Measurements from ENCODE around the gene ROCK2. TPM values are rescaled to one million over a fixed set of nuclear protein-coding genes. Genes with fewer than 3 reads are reported as not detected.
A peak's percentile ranks its signal among the peaks of the same experiment; 100 is the strongest.

The ROCK2 gene
- polyA plus RNA-seq, 3 donors: 2.8 to 10.2 (median 4.3) TPM

DNA sequence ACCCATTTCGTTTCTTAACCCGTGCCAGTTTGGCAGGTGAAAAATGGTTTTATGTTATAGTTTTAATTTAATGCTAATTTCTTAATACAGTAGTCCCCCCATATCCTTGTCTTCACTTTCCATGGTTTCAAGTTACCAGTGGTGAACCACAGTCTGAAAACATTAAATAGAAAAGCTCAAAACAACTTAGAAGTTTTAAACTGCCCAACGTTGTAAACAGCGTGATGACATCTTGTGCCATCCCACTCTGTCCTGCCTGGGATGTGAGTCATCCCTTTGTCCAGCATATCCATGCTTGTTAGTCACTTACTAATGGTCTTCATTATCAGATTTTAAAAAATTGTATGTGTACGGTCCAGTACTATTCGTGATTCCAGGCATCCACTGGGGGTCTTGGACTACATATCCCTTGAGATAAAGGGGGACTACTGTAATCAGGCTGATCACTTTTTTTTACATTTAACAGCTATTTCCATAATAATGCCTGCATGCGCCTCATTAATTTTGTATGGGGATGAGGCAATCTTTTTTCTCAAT lies 157.3 kb downstream of the ROCK2 start:
- Mint-ChIP-seq H3K27me3 (ENCODE audit: low read depth in 3 of 3) (peaks cover 0 to 1% (median 0%) of the 10 kb centered on the region in 3 donors), H3K27ac (peak overlapping the region in 6 of 7 donors; percentile 4 to 88 (median 74)), H3K36me3 (peaks cover 48 to 59% of the 10 kb centered on the region in 2 donors), H3K4me3 (no peak overlapping the region), H3K9me3 (peaks cover 0 to 2% (median 0%) of the 10 kb centered on the region in 7 donors), H3K4me1 (peaks cover 13% of the 10 kb centered on the region)
- TF ChIP-seq, protein P1, sequence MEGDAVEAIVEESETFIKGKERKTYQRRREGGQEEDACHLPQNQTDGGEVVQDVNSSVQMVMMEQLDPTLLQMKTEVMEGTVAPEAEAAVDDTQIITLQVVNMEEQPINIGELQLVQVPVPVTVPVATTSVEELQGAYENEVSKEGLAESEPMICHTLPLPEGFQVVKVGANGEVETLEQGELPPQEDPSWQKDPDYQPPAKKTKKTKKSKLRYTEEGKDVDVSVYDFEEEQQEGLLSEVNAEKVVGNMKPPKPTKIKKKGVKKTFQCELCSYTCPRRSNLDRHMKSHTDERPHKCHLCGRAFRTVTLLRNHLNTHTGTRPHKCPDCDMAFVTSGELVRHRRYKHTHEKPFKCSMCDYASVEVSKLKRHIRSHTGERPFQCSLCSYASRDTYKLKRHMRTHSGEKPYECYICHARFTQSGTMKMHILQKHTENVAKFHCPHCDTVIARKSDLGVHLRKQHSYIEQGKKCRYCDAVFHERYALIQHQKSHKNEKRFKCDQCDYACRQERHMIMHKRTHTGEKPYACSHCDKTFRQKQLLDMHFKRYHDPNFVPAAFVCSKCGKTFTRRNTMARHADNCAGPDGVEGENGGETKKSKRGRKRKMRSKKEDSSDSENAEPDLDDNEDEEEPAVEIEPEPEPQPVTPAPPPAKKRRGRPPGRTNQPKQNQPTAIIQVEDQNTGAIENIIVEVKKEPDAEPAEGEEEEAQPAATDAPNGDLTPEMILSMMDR (IDR thresholded peaks at IDR 0.05): no peak
- Histone ChIP-seq H4K20me1 (ENCODE audit: insufficient read depth, low read length) (no peaks in the 10 kb centered on the region), H3K27ac (ENCODE audit: low read depth in 1 of 2, low read length in 2 of 2) (peak overlapping the region in 1 of 2 donors; percentile 66), H2AFZ (ENCODE audit: insufficient read depth, low read depth, low read length, poor library complexity, severe bottlenecking) (no peak overlapping the region), H3K4me3 (replicated peaks in 1 of 3; ENCODE audit: low read depth in 2 of 3, low read length in 3 of 3) (peak overlapping the region in 1 of 3 experiments; percentile 28), H3K36me3 (replicated peaks in 1 of 2; ENCODE audit: control insufficient read depth in 1 of 2, insufficient read depth in 2 of 2, low read length in 2 of 2) (peaks cover 26 to 72% of the 10 kb centered on the region in 2 donors), H3K4me2 (replicated peaks; ENCODE audit: extremely low read depth, low read length, poor library complexity, severe bottlenecking) (peak overlapping the region; percentile 29), H3K27me3 (ENCODE audit: control insufficient read depth in 2 of 2, insufficient read depth in 2 of 2, low read length in 2 of 2) (no peaks in the 10 kb centered on the region), H3K79me2 (ENCODE audit: insufficient read depth, low read length) (no peaks in the 10 kb centered on the region), H3K9me3 (replicated peaks in 1 of 2; ENCODE audit: control insufficient read depth in 1 of 2, insufficient read depth in 1 of 2, low read length in 2 of 2) (no peaks in the 10 kb centered on the region), H3K4me1 (ENCODE audit: control insufficient read depth in 1 of 2, insufficient read depth in 2 of 2, low read length in 2 of 2) (peaks cover 8 to 9% of the 10 kb centered on the region in 2 donors), H3K9ac (ENCODE audit: insufficient read depth, low read length, poor library complexity, severe bottlenecking) (no peak overlapping the region)
- intact Hi-C loops (cut with micrococcal nuclease): no loop called here
- peak; percentile 45 to 74 (median 63) for DNase-seq
- no CpG with 5 or more reads among the region's 7 CpGs for WGBS (ENCODE audit: insufficient coverage)

DNA sequence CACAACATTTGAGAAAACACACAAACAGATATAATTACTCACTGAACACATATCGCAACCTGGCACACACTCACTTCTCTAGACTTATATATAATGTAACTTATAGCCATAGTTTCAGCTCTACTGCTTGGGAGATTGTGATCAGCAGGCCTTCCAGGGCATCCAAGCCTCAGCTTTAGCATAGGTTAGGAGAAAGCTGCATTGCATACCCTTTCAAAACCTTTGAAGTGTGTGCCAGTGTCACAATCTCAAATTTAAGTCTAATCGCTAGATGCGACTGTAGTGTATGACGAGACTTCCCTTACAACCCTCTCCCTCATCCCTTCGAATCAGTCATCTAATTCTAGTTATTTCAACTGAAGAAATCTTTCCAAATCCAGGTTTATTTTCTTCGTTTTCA lies 158.3 kb downstream of the ROCK2 start:
- Mint-ChIP-seq H3K4me3 (no peak overlapping the region), H3K4me1 (peaks cover 13% of the 10 kb centered on the region), H3K9me3 (peaks cover 0 to 2% (median 0%) of the 10 kb centered on the region in 7 donors), H3K36me3 (peaks cover 52 to 59% of the 10 kb centered on the region in 2 donors), H3K27me3 (ENCODE audit: low read depth in 3 of 3) (peaks cover 0 to 1% (median 0%) of the 10 kb centered on the region in 3 donors), H3K27ac (no peak overlapping the region)
- Histone ChIP-seq H3K36me3 (replicated peaks in 1 of 2; ENCODE audit: control insufficient read depth in 1 of 2, insufficient read depth in 2 of 2, low read length in 2 of 2) (peaks cover 19 to 72% of the 10 kb centered on the region in 2 donors), H3K27me3 (ENCODE audit: control insufficient read depth in 2 of 2, insufficient read depth in 2 of 2, low read length in 2 of 2) (no peaks in the 10 kb centered on the region), H4K20me1 (ENCODE audit: insufficient read depth, low read length) (no peaks in the 10 kb centered on the region), H3K4me2 (replicated peaks; ENCODE audit: extremely low read depth, low read length, poor library complexity, severe bottlenecking) (no peak overlapping the region), H2AFZ (ENCODE audit: insufficient read depth, low read depth, low read length, poor library complexity, severe bottlenecking) (no peak overlapping the region), H3K9ac (ENCODE audit: insufficient read depth, low read length, poor library complexity, severe bottlenecking) (no peak overlapping the region), H3K9me3 (replicated peaks in 1 of 2; ENCODE audit: control insufficient read depth in 1 of 2, insufficient read depth in 1 of 2, low read length in 2 of 2) (no peaks in the 10 kb centered on the region), H3K27ac (ENCODE audit: low read depth in 1 of 2, low read length in 2 of 2) (peak overlapping the region in 1 of 2 donors; percentile 31), H3K4me3 (replicated peaks in 1 of 3; ENCODE audit: low read depth in 2 of 3, low read length in 3 of 3) (no peak overlapping the region), H3K79me2 (ENCODE audit: insufficient read depth, low read length) (no peaks in the 10 kb centered on the region), H3K4me1 (ENCODE audit: control insufficient read depth in 1 of 2, insufficient read depth in 2 of 2, low read length in 2 of 2) (peaks cover 8 to 9% of the 10 kb centered on the region in 2 donors)
- DNase-seq: no peak
- 100% methylated on average over 5 of the region's 6 CpGs for WGBS (ENCODE audit: insufficient coverage)
- TF ChIP-seq, protein P1 (IDR thresholded peaks at IDR 0.05): no peak
- intact Hi-C loops (cut with micrococcal nuclease): no loop called here
